H9 (cell line): ENCODE data around the gene SIN3A. TPM values are rescaled to one million over a fixed set of nuclear protein-coding genes. Genes with fewer than 3 reads are reported as not detected.

Experiments used
- DNase-seq: peaks from one replicate; pipeline ENCODE4 v3.0.0-alpha.2; 2017
- H2AFZ ChIP-seq: one replicate; pipeline ENCODE4 v1.6.1; 2013; ENCODE audit warnings: mild to moderate bottlenecking, low read length, control low read depth, moderate library complexity
- H2AK5ac ChIP-seq: 2 replicates; pipeline ENCODE4 v1.6.1; 2013; ENCODE audit warnings: low read length, control low read depth, mixed read lengths; ENCODE audit not compliant: insufficient read length
- H2BK120ac ChIP-seq: one replicate; pipeline ENCODE4 v1.6.1; 2013; ENCODE audit warnings: low read depth, mild to moderate bottlenecking, low read length, control low read depth, inconsistent platforms; ENCODE audit not compliant: poor library complexity, severe bottlenecking
- H2BK12ac ChIP-seq: 2 replicates; pipeline ENCODE4 v1.6.1; 2013; ENCODE audit warnings: low read length, control low read depth, mixed read lengths, low read depth; ENCODE audit not compliant: insufficient read length
- H2BK15ac ChIP-seq: 2 replicates; pipeline ENCODE4 v1.6.1; 2013; ENCODE audit warnings: low read depth, low read length, control low read depth
- H2BK20ac ChIP-seq: one replicate; pipeline ENCODE4 v1.6.1; 2013; ENCODE audit warnings: low read depth, mild to moderate bottlenecking, low read length, control low read depth, inconsistent platforms; ENCODE audit not compliant: poor library complexity, severe bottlenecking
- H2BK5ac ChIP-seq: 2 replicates; pipeline ENCODE4 v1.6.1; 2013; ENCODE audit warnings: low read length, control low read depth, mixed read lengths; ENCODE audit not compliant: insufficient read length
- H3K14ac ChIP-seq: 2 replicates; pipeline ENCODE4 v1.6.1; 2013; ENCODE audit warnings: low read length, control low read depth; ENCODE audit not compliant: insufficient read depth
- H3K18ac ChIP-seq: 2 replicates; pipeline ENCODE4 v1.6.1; 2013; ENCODE audit warnings: low read depth, mild to moderate bottlenecking, mixed read lengths, low read length, control low read depth; ENCODE audit not compliant: insufficient read length
- H3K23ac ChIP-seq: 2 replicates; pipeline ENCODE4 v1.6.1; 2013; ENCODE audit warnings: low read length, control low read depth, mixed read lengths, low read depth; ENCODE audit not compliant: insufficient read length
- H3K23me2 ChIP-seq: 2 replicates; pipeline ENCODE4 v1.6.1; 2013; ENCODE audit warnings: low read depth, mild to moderate bottlenecking, mixed read lengths, low read length, control low read depth; ENCODE audit not compliant: insufficient read length, poor library complexity, severe bottlenecking
- H3K27ac ChIP-seq: 2 replicates; pipeline ENCODE4 v1.5.1; 2013; ENCODE audit warnings: low read length, control low read depth, mixed read lengths, low read depth; ENCODE audit not compliant: insufficient read length
- H3K27me3 ChIP-seq: 2 replicates; pipeline ENCODE4 v1.6.1; 2013; ENCODE audit warnings: low read length, control low read depth, inconsistent platforms; ENCODE audit not compliant: insufficient read depth
- H3K4ac ChIP-seq: 2 replicates; pipeline ENCODE4 v1.6.1; 2013; ENCODE audit warnings: low read depth, mild to moderate bottlenecking, control low read depth, inconsistent platforms, low read length, moderate library complexity
- H3K4me1 ChIP-seq: 2 replicates; pipeline ENCODE4 v1.6.1; 2013; ENCODE audit warnings: low read length, control low read depth, inconsistent platforms; ENCODE audit not compliant: insufficient read depth
- H3K4me2 ChIP-seq: 2 replicates; pipeline ENCODE4 v1.6.1; 2013; ENCODE audit warnings: low read length, control low read depth, mixed read lengths; ENCODE audit not compliant: insufficient read length, insufficient read depth
- H3K56ac ChIP-seq: 2 replicates; pipeline ENCODE4 v1.6.1; 2013; ENCODE audit warnings: low read depth, mild to moderate bottlenecking, mixed read lengths, low read length, control low read depth; ENCODE audit not compliant: insufficient read length
- H3K79me1 ChIP-seq: 2 replicates; pipeline ENCODE4 v1.6.1; 2013; ENCODE audit warnings: low read depth, mild to moderate bottlenecking, moderate library complexity, low read length, control low read depth, inconsistent platforms; ENCODE audit not compliant: insufficient read depth, poor library complexity, severe bottlenecking
- H3K79me2 ChIP-seq: 2 replicates; pipeline ENCODE4 v1.6.1; 2013; ENCODE audit warnings: low read length, control low read depth, inconsistent platforms; ENCODE audit not compliant: insufficient read depth
- H3K9ac ChIP-seq: 2 replicates; pipeline ENCODE4 v1.6.1; 2013; ENCODE audit warnings: low read length, control low read depth, mixed read lengths; ENCODE audit not compliant: insufficient read length; ENCODE audit errors: extremely low read depth
- H3K9me3 ChIP-seq: one replicate; pipeline ENCODE4 v1.6.1; 2013; ENCODE audit warnings: low read depth, low read length, inconsistent platforms; ENCODE audit not compliant: control insufficient read depth
- H3T11ph ChIP-seq: one replicate; pipeline ENCODE4 v1.6.1; 2013; ENCODE audit warnings: mild to moderate bottlenecking, low read length, control low read depth, inconsistent platforms
- H4K20me1 ChIP-seq: one replicate; pipeline ENCODE4 v1.6.1; 2013; ENCODE audit not compliant: control insufficient read depth, insufficient read length, insufficient read depth
- H4K5ac ChIP-seq: 2 replicates; pipeline ENCODE4 v1.6.1; 2013; ENCODE audit warnings: low read depth, mild to moderate bottlenecking, mixed read lengths, low read length, control low read depth; ENCODE audit not compliant: insufficient read length
- H4K8ac ChIP-seq: replicated peaks from 2 replicates; pipeline ENCODE4 v1.6.1; 2013; ENCODE audit warnings: low read length, control low read depth, mixed read lengths, low read depth; ENCODE audit not compliant: insufficient read length
- H4K91ac ChIP-seq: 2 replicates; pipeline ENCODE4 v1.6.1; 2013; ENCODE audit warnings: low read depth, mild to moderate bottlenecking, moderate library complexity, mixed read lengths, low read length, control low read depth; ENCODE audit not compliant: insufficient read length
- H3K27ac Mint-ChIP-seq, 3 experiments: 2 replicates in 2 of 3; 3 replicates in 1 of 3; pipeline ENCODE4 v1.8.0; 2020 to 2021; ENCODE audit warnings: mixed read lengths in 3 of 3, mild to moderate bottlenecking in 1 of 3, moderate library complexity in 1 of 3
- H3K27me3 Mint-ChIP-seq: 2 replicates; pipeline ENCODE4 v1.8.0; 2021; ENCODE audit warnings: low read depth, mild to moderate bottlenecking, moderate library complexity, mixed read lengths
- H3K36me3 Mint-ChIP-seq, 3 experiments: 2 replicates in 2 of 3; 3 replicates in 1 of 3; pipeline ENCODE4 v1.8.0; 2020 to 2021; ENCODE audit warnings: low read depth in 3 of 3, mixed read lengths in 3 of 3; ENCODE audit not compliant: insufficient read depth in 1 of 3
- H3K4me1 Mint-ChIP-seq, 2 experiments: 2 replicates each; pipeline ENCODE4 v1.8.0; 2020; ENCODE audit warnings: mixed read lengths in 2 of 2
- H3K4me3 Mint-ChIP-seq, 2 experiments: 2 replicates in 1 of 2; 3 replicates in 1 of 2; pipeline ENCODE4 v1.8.0; 2020 to 2021; ENCODE audit warnings: mild to moderate bottlenecking in 2 of 2, mixed read lengths in 2 of 2, moderate library complexity in 1 of 2
- H3K9me3 Mint-ChIP-seq, 2 experiments: 2 replicates in 1 of 2; 3 replicates in 1 of 2; pipeline ENCODE4 v1.8.0; 2020; ENCODE audit warnings: mild to moderate bottlenecking in 2 of 2, mixed read lengths in 2 of 2, moderate library complexity in 1 of 2
- WGBS: extraction: QIAGEN DNeasy Blood & Tissue Kit; methylation state at CpG from one replicate; pipeline ENCODE4 v1.1.7; 2013; ENCODE audit warnings: missing lambda C conversion rate, low lambda C conversion rate, mixed read lengths; ENCODE audit not compliant: insufficient read length; ENCODE audit errors: extremely low coverage; 5-methylcytosine and 5-hydroxymethylcytosine counted together
- total RNA-seq: library from RNA; stranded (reverse); gene quantifications from 2 replicates; pipeline ENCODE4 v1.2.1, GENCODE V29; 2021
- TF ChIP-seq, protein P1 (sequence below): fragments of 200-600 bp; sonication (generic); conservative IDR thresholded peaks from 3 replicates; pipeline ENCODE4 v1.8.0; 2021; ENCODE audit warnings: antibody characterized with exemption, mild to moderate bottlenecking

The SIN3A gene
- total RNA-seq, 1 experiment from 2014 or later, result 102 TPM

- Histone ChIP-seq H4K91ac (no peak overlapping the region), H3K4me1 (no peaks in the 10 kb centered on the region; the same call in 1 of the 2 replicates), H3K27ac (no peak overlapping the region), H3K9ac (no peak overlapping the region), H2BK5ac (no peak overlapping the region), H2BK20ac (no peak overlapping the region), H3K4me2 (no peak overlapping the region), H2AFZ (no peak overlapping the region), H3K23ac (no peak overlapping the region), H3K18ac (no peak overlapping the region), H3K4ac (no peak overlapping the region), H3K79me1 (no peaks in the 10 kb centered on the region), H3K27me3 (no peaks in the 10 kb centered on the region), H3T11ph (no peak overlapping the region), H3K9me3 (no peaks in the 10 kb centered on the region), H2BK12ac (no peak overlapping the region), H2AK5ac (no peak overlapping the region), H3K14ac (no peak overlapping the region), H4K8ac (no peak overlapping the region), H2BK15ac (no peak overlapping the region), H3K23me2 (no peaks in the 10 kb centered on the region), H3K56ac (no peak overlapping the region), H4K5ac (no peak overlapping the region), H2BK120ac (no peak overlapping the region), H3K79me2 (no peaks in the 10 kb centered on the region), H4K20me1 (no peaks in the 10 kb centered on the region)
- Mint-ChIP-seq H3K27me3 (no peaks in the 10 kb centered on the region; the same call in 1 of the 2 replicates), H3K4me3 (no peak overlapping the region), H3K4me1 (peaks cover 19 to 20% of the 10 kb centered on the region in 2 experiments), H3K27ac (peak overlapping the region in 2 of 3 experiments; percentile 37 to 74; a peak in 2 of 7 replicates), H3K9me3 (no peaks in the 10 kb centered on the region), H3K36me3 (peaks cover 32 to 62% (median 58%) of the 10 kb centered on the region in 3 experiments; a peak in 6 of 7 replicates)
- WGBS, result no CpG with 5 or more reads among the region's 11 CpGs
- no peak for DNase-seq
- TF ChIP-seq, protein P1, sequence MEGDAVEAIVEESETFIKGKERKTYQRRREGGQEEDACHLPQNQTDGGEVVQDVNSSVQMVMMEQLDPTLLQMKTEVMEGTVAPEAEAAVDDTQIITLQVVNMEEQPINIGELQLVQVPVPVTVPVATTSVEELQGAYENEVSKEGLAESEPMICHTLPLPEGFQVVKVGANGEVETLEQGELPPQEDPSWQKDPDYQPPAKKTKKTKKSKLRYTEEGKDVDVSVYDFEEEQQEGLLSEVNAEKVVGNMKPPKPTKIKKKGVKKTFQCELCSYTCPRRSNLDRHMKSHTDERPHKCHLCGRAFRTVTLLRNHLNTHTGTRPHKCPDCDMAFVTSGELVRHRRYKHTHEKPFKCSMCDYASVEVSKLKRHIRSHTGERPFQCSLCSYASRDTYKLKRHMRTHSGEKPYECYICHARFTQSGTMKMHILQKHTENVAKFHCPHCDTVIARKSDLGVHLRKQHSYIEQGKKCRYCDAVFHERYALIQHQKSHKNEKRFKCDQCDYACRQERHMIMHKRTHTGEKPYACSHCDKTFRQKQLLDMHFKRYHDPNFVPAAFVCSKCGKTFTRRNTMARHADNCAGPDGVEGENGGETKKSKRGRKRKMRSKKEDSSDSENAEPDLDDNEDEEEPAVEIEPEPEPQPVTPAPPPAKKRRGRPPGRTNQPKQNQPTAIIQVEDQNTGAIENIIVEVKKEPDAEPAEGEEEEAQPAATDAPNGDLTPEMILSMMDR, result no peak
These were observed 79.4 kb downstream of the SIN3A start for GRCh38 chr15:75371901-75372688.
